ENCODE measurements around the gene CRYBG2.

- TF ChIP-seq EP300 (IDR thresholded peaks at IDR 0.05) = no peak
- TF ChIP-seq CTCF (IDR thresholded peaks at IDR 0.05) = no peak
- no peak for TF ChIP-seq POLR2A (IDR thresholded peaks at IDR 0.05)
- no peak for TF ChIP-seq POLR2AphosphoS5 (IDR thresholded peaks at IDR 0.05)
These were observed 25.3 kb downstream of the CRYBG2 start for GRCh38 chr1:26328597-26328996.
